KOPT-K1 (cell line): ENCODE data around the gene RASGRF2.
"Not testable (repeated sequence)": the region's sequence is repeated elsewhere in the genome, so short reads cannot be mapped to it uniquely, and the experiment has no call there.

Experiments used
- H3K27ac ChIP-seq: fragments of 200-600 bp; sonication (generic); 2 replicates; pipeline ENCODE4 v1.5.1; 2016; ENCODE audit warnings: antibody characterized with exemption, mild to moderate bottlenecking, low read depth, low read length; ENCODE audit not compliant: poor library complexity, severe bottlenecking
- H3K36me3 ChIP-seq: fragments of 200-600 bp; sonication (generic); 2 replicates; pipeline ENCODE4 v1.5.1; 2017; ENCODE audit warnings: antibody characterized with exemption, mild to moderate bottlenecking, low read length, moderate library complexity; ENCODE audit not compliant: insufficient read depth
- H3K9me3 ChIP-seq: fragments of 200-600 bp; sonication (generic); 2 replicates; pipeline ENCODE4 v1.5.1; 2017; ENCODE audit warnings: antibody characterized with exemption, low read length, mild to moderate bottlenecking; ENCODE audit not compliant: insufficient read depth, poor library complexity, severe bottlenecking

Gene RASGRF2

DNA sequence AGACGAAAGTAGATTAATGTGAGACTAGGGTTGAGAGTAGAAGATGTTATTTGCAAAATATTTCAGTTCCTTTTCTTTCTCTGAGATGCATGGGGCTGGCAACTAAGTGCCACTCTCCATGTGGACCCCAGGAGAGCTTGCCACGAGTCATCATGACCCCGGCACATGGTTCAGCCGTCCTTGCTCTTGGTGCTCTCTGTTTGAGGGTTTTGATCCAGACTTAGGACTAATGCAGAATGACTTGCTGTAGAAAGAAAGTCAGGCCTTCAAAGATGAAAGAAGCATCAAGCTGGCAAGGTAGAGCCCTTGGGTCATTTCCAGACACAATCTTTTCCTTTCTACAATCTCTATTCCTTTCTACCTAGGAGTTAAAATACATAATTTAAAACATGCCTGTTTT, 84.7 kb downstream of the RASGRF2 start:
- H3K27ac ChIP-seq: no peak overlapping the region
- no peaks in the 10 kb centered on the region for H3K9me3 ChIP-seq
- H3K36me3 ChIP-seq: no peaks in the 10 kb centered on the region

- Histone ChIP-seq H3K9me3 (no peaks in the 10 kb centered on the region), H3K27ac (no peak overlapping the region), H3K36me3 (no peaks in the 10 kb centered on the region)
These were observed 85.2 kb downstream of the RASGRF2 start for GRCh38 chr5:81045389-81045807.

GRCh38 chr5:81046041-81046440, 85.9 kb downstream of the RASGRF2 start:
- Histone ChIP-seq H3K27ac (no peak overlapping the region), H3K9me3 (no peaks in the 10 kb centered on the region), H3K36me3 (no peaks in the 10 kb centered on the region)

DNA sequence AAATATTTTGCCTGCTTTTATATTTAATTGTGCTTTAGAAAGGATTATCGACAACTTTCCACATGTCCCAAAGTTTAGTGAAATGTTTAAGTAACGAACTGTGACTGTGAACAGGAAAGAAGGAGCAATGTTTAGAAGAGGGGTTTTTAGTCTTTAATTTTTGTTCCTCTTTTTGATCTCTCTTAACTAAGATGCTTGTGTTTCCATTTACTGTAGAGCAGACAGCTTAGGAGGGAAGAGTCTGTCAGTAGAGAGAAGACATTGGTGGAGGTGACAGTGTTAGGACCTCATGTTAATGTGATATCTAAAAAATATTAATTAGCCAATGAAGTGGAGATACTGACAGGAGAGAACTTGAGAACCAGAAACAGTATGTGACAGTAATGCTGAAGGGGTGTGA, 92.2 kb downstream of the RASGRF2 start:
- H3K36me3 ChIP-seq: no peaks in the 10 kb centered on the region
- H3K27ac ChIP-seq: no peak overlapping the region
- no peaks in the 10 kb centered on the region for H3K9me3 ChIP-seq

DNA sequence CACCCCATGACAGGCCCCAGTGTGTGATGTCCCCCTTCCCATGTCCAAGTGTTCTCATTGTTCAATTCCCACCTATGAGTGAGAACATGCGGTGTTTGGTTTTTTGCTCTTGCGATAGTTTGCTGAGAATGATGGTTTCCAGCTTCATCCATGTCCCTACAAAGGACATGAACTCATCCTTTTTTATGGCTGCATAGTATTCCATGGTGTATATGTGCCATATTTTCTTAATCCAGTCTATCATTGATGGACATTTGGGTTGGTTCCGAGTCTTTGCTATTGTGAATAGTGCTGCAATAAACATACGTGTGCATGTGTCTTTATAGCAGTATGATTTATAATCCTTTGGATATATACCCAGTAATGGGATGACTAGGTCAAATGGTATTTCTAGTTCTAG, 93.1 kb downstream of the RASGRF2 start:
- not testable (repeated sequence) for H3K36me3 ChIP-seq, H3K27ac ChIP-seq, H3K9me3 ChIP-seq

DNA sequence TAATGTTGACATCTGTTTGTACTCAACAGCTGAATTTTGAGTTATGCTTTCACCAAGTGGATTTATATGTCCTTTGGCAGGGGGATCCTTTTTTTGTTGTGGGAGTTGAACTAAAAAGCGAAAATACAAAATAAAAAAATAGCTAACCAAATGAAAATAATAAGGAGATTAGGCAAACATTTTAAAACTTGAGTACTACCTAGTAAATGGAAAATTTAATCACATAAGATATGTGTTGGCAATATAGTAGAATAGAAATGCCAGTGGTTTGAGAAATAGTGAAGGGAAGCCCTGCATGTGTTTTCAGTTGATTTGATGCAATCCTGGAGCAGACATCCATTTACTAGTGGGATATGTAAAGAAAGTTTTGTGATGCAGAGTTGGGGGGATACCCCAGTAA, 98.0 kb downstream of the RASGRF2 start:
- Histone ChIP-seq H3K27ac (no peak overlapping the region), H3K9me3 (no peaks in the 10 kb centered on the region), H3K36me3 (no peaks in the 10 kb centered on the region)

DNA sequence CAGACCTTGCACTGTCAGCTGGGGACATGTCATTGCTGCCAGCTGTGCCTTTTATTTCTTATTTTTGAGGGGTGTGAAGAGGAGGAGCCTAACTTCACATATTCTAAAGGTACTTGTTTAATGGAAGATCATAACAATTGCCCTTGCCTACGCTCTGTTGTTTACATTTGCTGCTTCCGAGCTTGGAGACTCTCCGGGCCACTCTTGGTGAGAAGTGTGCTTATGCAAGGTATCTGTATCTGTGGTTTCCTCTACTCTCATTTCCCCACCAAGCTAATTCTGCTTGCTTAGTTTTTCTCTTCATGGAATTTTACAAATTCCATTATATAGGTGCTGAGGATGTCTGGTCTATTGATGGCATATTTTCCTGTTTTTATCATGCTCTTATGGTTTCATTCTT, 105.3 kb downstream of the RASGRF2 start:
- H3K36me3 ChIP-seq: no peaks in the 10 kb centered on the region
- H3K27ac ChIP-seq: no peak overlapping the region
- H3K9me3 ChIP-seq: no peaks in the 10 kb centered on the region

DNA sequence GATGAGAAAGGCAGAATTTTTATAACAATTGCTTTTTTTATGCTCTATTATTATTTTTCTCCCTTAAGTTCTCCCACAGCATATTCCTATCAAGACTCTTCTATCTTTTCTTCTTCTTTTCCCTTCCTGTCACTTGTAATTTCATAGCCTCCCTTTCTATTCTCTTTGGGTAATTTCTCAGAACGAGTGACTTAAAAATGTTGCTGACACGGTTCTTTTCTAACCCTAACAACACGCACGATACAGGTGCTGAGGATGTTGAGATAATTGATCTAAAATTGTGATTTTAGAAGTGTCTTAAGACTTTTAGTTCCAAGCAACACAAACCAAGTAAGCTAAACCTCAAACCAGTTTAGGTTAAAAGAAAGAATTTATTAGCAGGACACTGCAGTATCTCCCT, 105.9 kb downstream of the RASGRF2 start:
- no peaks in the 10 kb centered on the region for H3K36me3 ChIP-seq
- H3K9me3 ChIP-seq: no peaks in the 10 kb centered on the region
- no peak overlapping the region for H3K27ac ChIP-seq

GRCh38 chr5:81067406-81067805, 107.2 kb downstream of the RASGRF2 start:
- Histone ChIP-seq H3K9me3 (no peaks in the 10 kb centered on the region), H3K36me3 (no peaks in the 10 kb centered on the region), H3K27ac (no peak overlapping the region)

GRCh38 chr5:81068063-81068462, 107.9 kb downstream of the RASGRF2 start:
- no peaks in the 10 kb centered on the region for H3K36me3 ChIP-seq

GRCh38 chr5:81068635-81069034, 108.5 kb downstream of the RASGRF2 start:
- Histone ChIP-seq H3K27ac (no peak overlapping the region), H3K9me3 (no peaks in the 10 kb centered on the region), H3K36me3 (no peaks in the 10 kb centered on the region)

More at GRCh38 chr5:81068063-81068462, 107.9 kb downstream of the RASGRF2 start:
- no peaks in the 10 kb centered on the region for H3K9me3 ChIP-seq
- no peak overlapping the region for H3K27ac ChIP-seq

- H3K36me3 ChIP-seq: no peaks in the 10 kb centered on the region
- H3K27ac ChIP-seq: no peak overlapping the region
- H3K9me3 ChIP-seq: no peaks in the 10 kb centered on the region
These were observed 109.8 kb downstream of the RASGRF2 start for GRCh38 chr5:81069990-81070389.

DNA sequence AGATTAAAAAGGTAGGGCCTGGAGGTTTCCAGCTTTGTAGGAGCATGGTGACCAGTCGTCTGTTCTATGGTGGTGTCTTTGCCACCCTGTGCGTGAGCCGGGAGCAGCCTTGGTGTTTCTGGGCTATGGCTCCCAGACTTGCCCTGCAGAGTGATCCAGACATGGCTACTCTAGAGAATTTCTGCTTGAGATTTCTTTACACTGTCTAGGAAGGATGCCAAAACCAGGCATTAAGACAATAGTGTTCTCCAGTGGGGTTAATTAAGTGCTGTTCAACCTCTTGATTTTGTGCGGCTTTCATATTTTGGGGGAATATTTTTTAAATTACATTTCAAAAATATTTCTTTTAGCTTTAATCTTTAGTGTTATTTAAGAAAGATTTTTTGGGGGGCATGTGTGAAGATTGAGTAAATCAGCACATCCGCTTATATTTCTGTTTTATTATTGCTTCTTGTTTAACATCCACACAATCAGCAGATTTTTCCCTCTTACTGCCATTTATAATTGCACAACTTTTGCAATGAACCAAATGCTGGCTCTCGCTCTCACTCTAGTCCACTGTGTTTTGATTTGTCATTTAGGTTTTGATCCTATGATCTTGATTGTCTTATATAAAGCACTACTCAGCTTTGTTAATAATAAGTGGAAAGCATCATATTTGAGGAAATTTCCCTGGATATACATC, 110.5 kb downstream of the RASGRF2 start:
- no peak overlapping the region for H3K27ac ChIP-seq
- H3K36me3 ChIP-seq: no peaks in the 10 kb centered on the region
- no peaks in the 10 kb centered on the region for H3K9me3 ChIP-seq

- Histone ChIP-seq H3K36me3 (no peaks in the 10 kb centered on the region), H3K27ac (no peak overlapping the region), H3K9me3 (peaks cover 10% of the 10 kb centered on the region)
These were observed 114.9 kb downstream of the RASGRF2 start for GRCh38 chr5:81075041-81075440.

DNA sequence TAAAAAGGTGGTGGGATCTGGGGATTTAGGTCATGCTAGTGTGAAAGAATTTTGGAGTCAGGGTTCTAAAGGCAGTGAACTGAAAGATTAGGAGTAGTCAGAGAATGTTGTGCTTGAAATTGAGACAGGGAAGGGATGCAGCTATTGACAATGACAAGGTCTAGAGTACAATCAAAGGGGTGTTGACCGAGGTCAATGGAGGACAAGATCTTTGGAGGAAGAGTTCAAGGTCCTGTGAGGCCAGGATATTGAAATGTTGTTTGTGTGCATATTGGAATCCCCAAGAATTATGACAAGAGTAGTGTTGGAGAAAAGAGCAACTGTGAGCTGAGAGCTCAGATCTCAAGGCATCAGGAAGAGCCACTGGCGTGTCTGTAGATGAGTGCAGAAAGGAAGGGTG, 116.9 kb downstream of the RASGRF2 start:
- Histone ChIP-seq H3K27ac (no peak overlapping the region), H3K36me3 (no peaks in the 10 kb centered on the region), H3K9me3 (peaks cover 10% of the 10 kb centered on the region)

DNA sequence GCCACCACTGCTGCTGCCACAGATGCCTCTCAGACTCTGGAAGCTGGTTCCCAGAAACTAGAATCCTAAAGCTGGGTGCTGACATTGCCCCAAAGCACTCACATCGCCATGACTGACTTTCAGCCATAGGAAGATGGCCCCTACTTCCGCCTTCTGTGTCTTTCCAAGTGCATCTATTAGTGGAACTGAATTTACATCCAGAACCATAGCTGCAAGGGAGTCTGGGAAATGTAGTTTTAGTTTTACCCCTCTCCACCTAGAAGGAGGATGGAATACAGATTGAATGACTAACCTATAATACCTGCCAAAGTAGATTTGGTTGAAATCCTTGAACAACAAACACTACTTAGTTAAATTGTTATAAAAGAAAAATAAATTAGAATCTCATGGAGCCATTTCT, 118.8 kb downstream of the RASGRF2 start:
- Histone ChIP-seq H3K27ac (no peak overlapping the region), H3K36me3 (no peaks in the 10 kb centered on the region), H3K9me3 (peaks cover 10% of the 10 kb centered on the region)
